Sigmoid colon (tissue), 3 donors: ENCODE measurements around the gene ODAD3.

Experiments used
- CTCF ChIP-seq, 4 experiments: fragments of 450-650 bp in 3 of 4; fragments of 200-600 bp in 1 of 4; IDR thresholded peaks; one replicate each; pipeline ENCODE4 v1.5.1; 2016 to 2019; ENCODE audit warnings: antibody characterized with exemption in 4 of 4, mild to moderate bottlenecking in 3 of 4, moderate library complexity in 2 of 4
- POLR2A ChIP-seq, 2 donors: fragments of 450-650 bp; IDR thresholded peaks; one replicate each; pipeline ENCODE4 v1.6.1; 2016; ENCODE audit warnings: antibody characterized with exemption in 2 of 2, mild to moderate bottlenecking in 2 of 2, moderate library complexity in 2 of 2

GRCh38 chr19:11451871-11452619 is 17.1 kb upstream of the ODAD3 start:
- TF ChIP-seq CTCF (IDR thresholded peaks at IDR 0.05) (no peak), POLR2A (IDR thresholded peaks at IDR 0.05) (no peak)
